Activated naive CD8-positive, alpha-beta T cell treated with anti-CD3 and anti-CD28 coated beads, Interleukin-2, amount 50 U/mL, for 24 hours (primary cell): ENCODE measurements around the gene SYT13.
A peak's percentile ranks its signal among the peaks of the same experiment; 100 is the strongest.

ENCODE experiments used
- ATAC-seq: fragments of 150-1000 bp; cut with Tn5 transposase; one replicate; pipeline ENCODE4 v1.10.0; 2021
- DNase-seq: peaks from one replicate; pipeline ENCODE4 v3.0.0; 2021
- H3K27ac Mint-ChIP-seq: one replicate; pipeline ENCODE4 v1.8.0; 2021; ENCODE audit warnings: mild to moderate bottlenecking, mixed read lengths
- H3K27me3 Mint-ChIP-seq: one replicate; pipeline ENCODE4 v1.8.0; 2021; ENCODE audit warnings: mixed read lengths
- H3K36me3 Mint-ChIP-seq: one replicate; pipeline ENCODE4 v1.8.0; 2021; ENCODE audit warnings: low read depth, mixed read lengths
- H3K4me1 Mint-ChIP-seq: one replicate; pipeline ENCODE4 v1.8.0; 2021; ENCODE audit warnings: mixed read lengths
- H3K4me3 Mint-ChIP-seq: one replicate; pipeline ENCODE4 v1.8.0; 2021; ENCODE audit warnings: mild to moderate bottlenecking, moderate library complexity, mixed read lengths
- H3K9me3 Mint-ChIP-seq: one replicate; pipeline ENCODE4 v1.8.0; 2021; ENCODE audit warnings: mixed read lengths

The SYT13 gene

DNA sequence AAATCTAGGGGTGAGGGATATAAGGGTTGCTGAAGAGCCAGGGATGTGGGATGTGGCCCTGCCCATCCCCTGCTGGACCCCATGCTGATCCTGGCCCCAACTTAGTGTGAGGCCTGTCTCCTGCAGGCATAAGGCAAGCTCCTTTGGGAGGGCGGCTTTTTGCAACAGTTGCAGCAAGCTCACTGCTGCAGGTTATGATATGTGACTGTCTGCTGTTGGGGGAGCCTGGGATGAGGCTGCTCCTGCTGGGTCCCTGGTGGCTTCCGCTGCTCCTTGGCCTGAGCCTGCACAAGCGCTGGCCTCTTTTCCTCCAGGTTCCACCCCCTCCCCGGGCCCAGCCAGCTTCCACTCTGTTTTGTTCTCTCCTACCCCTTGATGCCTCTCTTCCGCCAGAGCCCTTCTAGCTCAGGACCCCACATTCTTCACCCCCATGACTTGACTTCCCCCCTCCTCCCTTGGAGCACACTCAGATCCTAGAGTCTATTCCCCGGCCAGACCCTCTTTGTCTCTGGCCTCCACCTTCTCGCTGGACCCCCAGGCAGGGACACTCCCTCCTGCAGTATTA lies 35.0 kb upstream of the SYT13 start:
- Mint-ChIP-seq H3K27me3 (peaks cover 16% of the 10 kb centered on the region), H3K4me3 (no peak overlapping the region), H3K36me3 (no peaks in the 10 kb centered on the region), H3K27ac (no peak overlapping the region), H3K9me3 (no peaks in the 10 kb centered on the region), H3K4me1 (no peaks in the 10 kb centered on the region)
- ATAC-seq = no peak
- no peak for DNase-seq

DNA sequence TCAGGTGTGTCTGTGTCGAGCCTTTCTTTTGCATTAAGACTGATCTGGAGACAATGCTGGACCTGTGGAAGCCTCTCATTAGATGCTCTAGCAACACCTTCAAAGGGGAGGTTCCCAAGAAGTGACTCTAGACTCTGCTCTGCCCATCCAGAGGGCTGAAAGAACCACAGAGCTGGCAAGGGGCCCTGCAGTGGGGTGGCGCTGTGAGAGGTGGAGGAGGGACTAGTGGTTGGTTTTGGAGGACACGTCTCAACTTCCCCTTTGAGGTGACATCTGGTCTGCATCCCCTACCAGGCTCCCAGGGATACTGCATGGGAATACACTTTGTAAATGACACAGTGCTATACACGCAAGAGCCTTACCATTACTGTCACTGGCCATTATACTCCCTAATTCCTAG lies 34.2 kb upstream of the SYT13 start:
- no peak for DNase-seq
- H3K9me3 Mint-ChIP-seq = no peaks in the 10 kb centered on the region
- no peaks in the 10 kb centered on the region for H3K4me1 Mint-ChIP-seq
- peaks cover 17% of the 10 kb centered on the region for H3K27me3 Mint-ChIP-seq
- no peaks in the 10 kb centered on the region for H3K36me3 Mint-ChIP-seq
- ATAC-seq = peak; percentile 18
- no peak overlapping the region for H3K27ac Mint-ChIP-seq
- H3K4me3 Mint-ChIP-seq = no peak overlapping the region

DNA sequence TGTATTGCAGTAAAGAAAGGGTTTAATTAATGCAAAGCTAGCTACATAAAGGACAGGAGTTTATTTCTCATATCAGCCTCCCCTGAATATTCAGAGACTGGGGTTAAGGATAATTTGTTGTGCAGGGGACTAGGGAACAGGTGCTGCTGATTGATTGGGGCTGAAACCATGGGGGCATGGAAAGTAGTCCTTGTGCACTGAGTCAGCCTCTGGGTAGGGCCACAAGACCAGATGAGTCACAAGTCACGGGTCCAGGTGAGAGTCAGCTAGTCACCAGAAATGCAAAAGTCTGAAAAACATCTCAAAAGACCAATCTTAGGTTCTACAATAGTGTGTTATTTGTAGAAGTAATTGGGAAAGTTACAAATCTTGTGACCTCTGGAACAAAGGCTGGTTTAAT lies 32.9 kb upstream of the SYT13 start:
- Mint-ChIP-seq H3K36me3 (no peaks in the 10 kb centered on the region), H3K4me1 (no peaks in the 10 kb centered on the region), H3K9me3 (no peaks in the 10 kb centered on the region), H3K4me3 (no peak overlapping the region), H3K27me3 (peaks cover 27% of the 10 kb centered on the region), H3K27ac (no peak overlapping the region)
- peak; percentile 85 for ATAC-seq
- no peak for DNase-seq

- DNase-seq (no peak), ATAC-seq (no peak)
- no peaks in the 10 kb centered on the region for H3K4me1 Mint-ChIP-seq
- H3K36me3 Mint-ChIP-seq = no peaks in the 10 kb centered on the region
- no peak overlapping the region for H3K4me3 Mint-ChIP-seq
- no peaks in the 10 kb centered on the region for H3K9me3 Mint-ChIP-seq
- H3K27me3 Mint-ChIP-seq = peaks cover 27% of the 10 kb centered on the region
- no peak overlapping the region for H3K27ac Mint-ChIP-seq
Measured at GRCh38 chr11:45318516-45318915, 32.4 kb upstream of the SYT13 start.

DNA sequence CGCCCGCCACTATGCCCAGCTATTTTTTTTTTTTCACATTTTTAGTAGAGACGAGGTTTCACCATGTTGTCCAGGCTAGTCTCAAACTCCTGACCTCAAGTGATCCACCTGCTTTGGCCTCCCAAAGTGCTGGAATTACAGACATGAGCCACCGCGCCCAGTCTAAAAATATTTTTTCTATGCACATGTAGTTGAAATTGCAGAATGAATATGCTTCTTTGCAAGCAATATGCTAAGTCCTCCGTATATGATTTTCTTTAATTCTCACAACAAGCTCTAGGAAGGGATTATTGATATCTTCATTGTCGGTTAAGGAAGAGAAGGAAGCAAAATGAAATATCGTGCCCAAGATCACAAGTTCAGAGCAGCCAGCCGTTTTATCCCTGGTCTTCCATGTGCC lies 30.1 kb upstream of the SYT13 start:
- H3K4me1 Mint-ChIP-seq = no peaks in the 10 kb centered on the region
- no peaks in the 10 kb centered on the region for H3K36me3 Mint-ChIP-seq

GRCh38 chr11:45314900-45315299 lies 28.8 kb upstream of the SYT13 start:
- no peaks in the 10 kb centered on the region for H3K9me3 Mint-ChIP-seq
- H3K4me3 Mint-ChIP-seq = no peak overlapping the region
- no peaks in the 10 kb centered on the region for H3K36me3 Mint-ChIP-seq
- no peaks in the 10 kb centered on the region for H3K4me1 Mint-ChIP-seq
- ATAC-seq (no peak), DNase-seq (no peak)
- peaks cover 22% of the 10 kb centered on the region for H3K27me3 Mint-ChIP-seq
- no peak overlapping the region for H3K27ac Mint-ChIP-seq

More for the DNA sequence above, 30.1 kb upstream of the SYT13 start:
- Mint-ChIP-seq H3K4me3 (no peak overlapping the region), H3K27me3 (peaks cover 22% of the 10 kb centered on the region), H3K27ac (no peak overlapping the region), H3K9me3 (no peaks in the 10 kb centered on the region)
- DNase-seq = no peak
- ATAC-seq = no peak

DNA sequence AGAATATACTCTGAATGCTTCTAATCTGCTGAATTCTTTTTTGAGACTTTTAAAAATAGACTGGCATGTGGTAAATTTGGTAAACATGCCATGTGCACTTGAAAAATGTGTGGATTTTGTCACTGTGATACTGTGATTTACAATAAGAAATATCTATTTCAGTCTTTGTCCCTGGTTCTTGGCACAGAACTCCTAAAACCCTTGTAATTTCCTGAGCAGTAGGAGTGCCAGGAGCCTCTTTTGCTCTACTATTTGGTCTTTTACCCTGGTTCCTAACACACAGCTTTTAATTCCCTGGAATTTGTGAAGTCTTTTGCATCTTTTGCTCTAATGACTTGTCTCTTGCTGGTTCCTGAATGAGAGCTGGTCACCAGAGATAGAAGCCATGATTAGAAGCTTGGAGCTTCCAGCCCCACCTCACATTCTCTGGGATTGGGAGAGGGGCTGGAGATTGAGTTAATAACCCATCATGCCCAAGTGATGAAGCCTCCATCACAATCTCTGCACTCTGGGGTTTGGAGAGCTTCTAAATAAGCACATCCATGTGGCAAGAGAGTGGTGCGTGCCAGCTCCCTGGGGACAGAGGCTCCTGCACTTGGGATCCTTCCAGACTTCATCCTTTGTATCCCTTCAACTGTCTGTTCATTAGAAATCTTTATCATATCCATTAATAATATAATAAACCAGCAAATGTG lies 27.2 kb upstream of the SYT13 start:
- no peaks in the 10 kb centered on the region for H3K9me3 Mint-ChIP-seq
- H3K4me3 Mint-ChIP-seq = no peak overlapping the region
- peaks cover 22% of the 10 kb centered on the region for H3K27me3 Mint-ChIP-seq
- DNase-seq (no peak), ATAC-seq (no peak)
- no peak overlapping the region for H3K27ac Mint-ChIP-seq
- no peaks in the 10 kb centered on the region for H3K36me3 Mint-ChIP-seq
- H3K4me1 Mint-ChIP-seq = no peaks in the 10 kb centered on the region

DNA sequence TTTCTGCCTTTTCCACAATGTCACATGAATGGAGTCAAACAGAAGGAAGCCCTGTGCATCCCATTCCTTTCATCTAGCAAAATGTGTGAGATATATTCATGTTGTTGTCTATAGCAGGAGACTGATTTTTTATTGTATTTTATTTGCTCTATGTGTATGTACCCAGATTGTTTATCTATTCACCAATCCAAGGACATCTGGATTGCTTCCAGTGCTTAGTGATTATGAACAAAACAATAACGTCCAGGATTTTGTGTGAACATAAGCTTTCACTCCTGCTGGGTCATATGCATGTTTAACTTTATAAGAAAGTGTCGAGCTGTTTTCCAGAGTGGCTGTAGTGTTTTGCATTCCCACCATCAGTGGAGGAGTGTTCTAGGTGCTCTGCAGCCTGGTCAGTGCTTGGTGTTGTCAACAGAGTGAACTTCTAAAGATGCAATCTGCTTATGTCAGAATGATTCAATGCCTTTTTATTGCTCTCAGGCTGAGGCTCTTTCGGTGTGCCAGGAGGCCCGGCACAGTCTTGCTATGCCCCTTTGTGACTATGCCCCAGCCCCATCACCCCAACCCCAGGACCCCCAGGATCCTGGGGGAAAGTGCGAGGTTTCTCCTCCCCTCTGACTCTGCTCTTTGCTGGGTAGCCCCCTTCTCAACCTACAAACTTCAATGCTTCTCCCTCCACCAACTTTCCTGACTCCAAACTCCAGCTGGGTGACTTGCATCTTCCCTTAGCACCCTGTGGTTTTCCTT lies 19.9 kb upstream of the SYT13 start:
- no peaks in the 10 kb centered on the region for H3K4me1 Mint-ChIP-seq
- no peak overlapping the region for H3K27ac Mint-ChIP-seq
- no peaks in the 10 kb centered on the region for H3K36me3 Mint-ChIP-seq
- ATAC-seq = no peak
- H3K9me3 Mint-ChIP-seq = no peaks in the 10 kb centered on the region
- no peak overlapping the region for H3K4me3 Mint-ChIP-seq
- H3K27me3 Mint-ChIP-seq = no peaks in the 10 kb centered on the region
- no peak for DNase-seq

- Mint-ChIP-seq H3K4me1 (no peaks in the 10 kb centered on the region), H3K36me3 (no peaks in the 10 kb centered on the region), H3K27ac (no peak overlapping the region), H3K9me3 (no peaks in the 10 kb centered on the region), H3K27me3 (no peaks in the 10 kb centered on the region), H3K4me3 (no peak overlapping the region)
- no peak for ATAC-seq
- DNase-seq = no peak
Measured at GRCh38 chr11:45304992-45305335, 18.8 kb upstream of the SYT13 start.

- Mint-ChIP-seq H3K36me3 (no peaks in the 10 kb centered on the region), H3K27ac (no peak overlapping the region), H3K9me3 (no peaks in the 10 kb centered on the region), H3K4me3 (no peak overlapping the region), H3K4me1 (no peaks in the 10 kb centered on the region), H3K27me3 (no peaks in the 10 kb centered on the region)
- ATAC-seq (no peak), DNase-seq (no peak)
Measured at GRCh38 chr11:45304111-45304991, 18.2 kb upstream of the SYT13 start.

DNA sequence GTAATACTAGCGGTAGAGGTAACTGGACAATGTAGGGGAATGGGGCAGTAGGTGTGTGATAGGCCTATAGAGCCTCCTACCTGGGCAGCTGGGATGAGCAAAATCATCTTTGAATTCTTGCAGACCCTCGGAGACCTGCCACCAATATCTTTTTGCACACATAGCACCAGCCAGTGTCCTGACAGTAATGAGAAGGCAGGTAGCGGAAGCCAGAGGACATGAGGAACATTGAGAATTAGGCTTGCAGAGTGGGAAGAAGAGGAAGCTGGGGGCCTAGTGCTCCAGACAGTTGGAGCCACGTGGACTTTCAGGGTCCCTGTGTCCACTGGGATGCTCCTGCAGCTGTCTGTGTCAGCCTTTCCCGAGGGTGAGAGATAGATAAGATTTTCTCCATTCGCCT lies 17.2 kb upstream of the SYT13 start:
- no peaks in the 10 kb centered on the region for H3K9me3 Mint-ChIP-seq
- no peak overlapping the region for H3K27ac Mint-ChIP-seq
- H3K27me3 Mint-ChIP-seq = no peaks in the 10 kb centered on the region
- no peak overlapping the region for H3K4me3 Mint-ChIP-seq
- no peaks in the 10 kb centered on the region for H3K36me3 Mint-ChIP-seq
- DNase-seq = no peak
- H3K4me1 Mint-ChIP-seq = no peaks in the 10 kb centered on the region
- no peak for ATAC-seq

GRCh38 chr11:45301537-45302246 lies 15.6 kb upstream of the SYT13 start:
- H3K4me1 Mint-ChIP-seq = no peaks in the 10 kb centered on the region
- DNase-seq = no peak
- H3K4me3 Mint-ChIP-seq = no peak overlapping the region
- H3K27me3 Mint-ChIP-seq = no peaks in the 10 kb centered on the region
- no peak overlapping the region for H3K27ac Mint-ChIP-seq
- ATAC-seq = no peak
- H3K36me3 Mint-ChIP-seq = no peaks in the 10 kb centered on the region
- no peaks in the 10 kb centered on the region for H3K9me3 Mint-ChIP-seq

DNA sequence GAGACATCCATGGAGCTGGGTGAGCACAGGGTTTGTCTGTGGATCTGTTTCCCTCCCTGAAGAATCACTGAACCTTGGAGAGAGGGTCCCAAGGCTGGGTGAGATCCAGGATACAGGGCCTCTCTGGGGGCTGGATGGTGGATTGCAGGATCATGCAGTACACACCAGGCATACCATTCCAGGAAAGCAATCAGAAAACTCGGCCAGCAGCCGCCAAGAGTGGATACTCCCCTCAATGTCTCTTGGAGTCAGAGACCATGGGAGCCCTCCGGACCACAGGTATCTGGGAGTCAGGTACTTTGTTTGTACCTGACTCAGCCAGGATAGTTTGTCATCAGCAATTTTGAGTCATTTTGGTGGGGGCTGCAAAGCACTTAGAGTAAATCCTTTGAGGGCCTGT lies 14.6 kb upstream of the SYT13 start:
- ATAC-seq (no peak), DNase-seq (no peak)
- Mint-ChIP-seq H3K27ac (no peak overlapping the region), H3K9me3 (no peaks in the 10 kb centered on the region), H3K4me1 (no peaks in the 10 kb centered on the region), H3K4me3 (no peak overlapping the region), H3K36me3 (no peaks in the 10 kb centered on the region), H3K27me3 (peaks cover 2% of the 10 kb centered on the region)

DNA sequence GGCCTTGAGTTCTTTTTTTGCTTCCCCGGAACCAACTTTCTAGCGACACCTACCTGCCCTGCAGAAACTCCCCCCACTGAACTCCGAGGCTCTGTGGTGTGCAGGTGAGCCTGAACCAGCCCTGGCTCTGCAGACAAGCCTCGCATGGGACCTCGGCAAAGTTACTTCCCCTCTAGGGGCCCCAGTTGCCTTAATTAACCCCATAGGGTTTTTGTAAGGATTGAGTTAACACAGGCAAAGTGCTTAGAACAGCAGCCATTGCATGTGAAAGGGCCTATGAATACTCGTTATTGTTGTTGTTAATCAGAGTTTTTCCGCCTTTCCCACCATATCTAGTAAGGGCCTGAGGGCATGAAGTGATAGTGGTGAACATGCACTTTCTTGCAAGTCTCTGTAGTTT lies 12.6 kb upstream of the SYT13 start:
- Mint-ChIP-seq H3K9me3 (no peaks in the 10 kb centered on the region), H3K4me3 (no peak overlapping the region), H3K27ac (no peak overlapping the region), H3K36me3 (no peaks in the 10 kb centered on the region), H3K27me3 (peaks cover 6% of the 10 kb centered on the region), H3K4me1 (no peaks in the 10 kb centered on the region)
- no peak for ATAC-seq
- no peak for DNase-seq
